ENCODE data around the gene SCARF2.

DNA sequence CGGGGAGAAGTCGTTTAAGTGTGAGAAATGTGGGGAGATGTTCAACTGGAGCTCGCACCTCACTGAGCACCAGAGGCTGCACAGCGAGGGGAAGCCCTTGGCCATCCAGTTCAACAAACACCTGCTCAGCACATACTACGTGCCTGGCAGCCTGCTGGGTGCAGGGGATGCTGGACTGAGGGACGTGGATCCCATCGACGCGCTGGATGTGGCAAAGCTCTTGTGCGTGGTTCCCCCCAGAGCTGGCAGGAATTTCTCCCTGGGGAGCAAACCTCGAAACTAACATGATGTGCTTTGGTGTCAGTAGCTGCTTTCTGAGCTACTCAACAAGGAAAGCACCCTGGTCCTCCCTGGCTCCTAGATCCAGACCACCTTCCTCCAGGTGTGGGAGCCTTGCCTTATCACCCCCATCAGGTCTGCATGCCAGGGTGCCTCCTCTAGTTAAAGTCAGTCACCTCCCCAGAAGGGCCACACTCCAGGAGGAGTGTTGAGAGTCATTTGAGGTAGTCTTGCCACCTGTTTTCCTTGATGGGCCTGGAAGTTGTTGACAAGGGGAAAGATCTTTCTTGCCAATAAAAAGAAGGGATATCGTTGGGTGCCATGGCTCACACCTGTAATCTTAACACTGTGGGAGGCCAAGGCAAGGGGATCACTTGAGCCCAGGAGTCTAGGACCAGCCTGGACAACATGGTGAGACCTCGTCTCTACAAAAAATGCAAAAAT is 30.8 kb downstream of the SCARF2 start:
- TF ChIP-seq EZH2 (IDR thresholded peaks at IDR 0.05; ENCODE audit: insufficient read depth, poor library complexity, severe bottlenecking): no peak
- TF ChIP-seq EZH2phosphoT487 (IDR thresholded peaks at IDR 0.05; ENCODE audit: insufficient read depth, low read depth): no peak

Data from GM23248 (cell line).